Activated naive CD4-positive, alpha-beta T cell treated with anti-CD3 and anti-CD28 coated beads, Interleukin-2, amount 50 U/mL, for 72 hours (primary cell): ENCODE results near the gene ARHGAP33. TPM values are rescaled to one million over a fixed set of nuclear protein-coding genes. Genes with fewer than 3 reads are reported as not detected.

Source experiments
- ATAC-seq, 2 donors: fragments of 150-1000 bp; cut with Tn5 transposase; 2 replicates each; pipeline ENCODE4 v1.10.0; 2021; ENCODE audit warnings: mild to moderate bottlenecking in 2 of 2, moderate library complexity in 2 of 2
- DNase-seq, 2 donors: peaks; one replicate each; pipeline ENCODE4 v3.0.0; 2021 to 2022; ENCODE audit warnings: low spot score in 2 of 2
- H3K27ac Mint-ChIP-seq, 2 donors: one replicate each; pipeline ENCODE4 v1.8.0; 2022; ENCODE audit warnings: mild to moderate bottlenecking in 2 of 2, mixed read lengths in 2 of 2
- H3K36me3 Mint-ChIP-seq, 2 donors: one replicate each; pipeline ENCODE4 v1.8.0; 2022; ENCODE audit warnings: mixed read lengths in 2 of 2
- H3K9me3 Mint-ChIP-seq, 2 donors: one replicate each; pipeline ENCODE4 v1.8.0; 2022; ENCODE audit warnings: mixed read lengths in 2 of 2
- total RNA-seq, 2 donors: library from RNA; stranded (reverse); gene quantifications; one replicate each; pipeline ENCODE4 v1.2.3, GENCODE V29; 2022

The ARHGAP33 gene
- total RNA-seq, 2 donors from 2014 or later = 38.7 to 106 TPM

DNA sequence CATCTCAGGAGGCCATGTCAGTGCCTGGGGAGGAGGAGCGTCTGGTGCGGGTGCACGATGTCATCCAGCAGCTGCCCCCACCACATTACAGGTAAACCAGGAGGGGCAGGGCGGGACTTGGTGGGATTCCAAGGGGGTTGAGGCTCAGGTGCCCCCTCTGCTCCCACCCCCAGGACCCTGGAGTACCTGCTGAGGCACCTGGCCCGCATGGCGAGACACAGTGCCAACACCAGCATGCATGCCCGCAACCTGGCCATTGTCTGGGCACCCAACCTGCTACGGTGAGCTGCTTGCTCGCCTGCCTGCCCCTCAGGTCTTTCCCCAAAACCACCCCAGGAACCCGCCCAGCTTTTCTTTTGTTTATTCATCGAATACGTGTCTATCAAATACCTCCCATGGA, 7.2 kb downstream of the ARHGAP33 start:
- no peak for ATAC-seq
- Mint-ChIP-seq H3K36me3 (no peaks in the 10 kb centered on the region), H3K27ac (no peak overlapping the region), H3K9me3 (no peaks in the 10 kb centered on the region)
- DNase-seq = no peak

- Mint-ChIP-seq H3K9me3 (no peaks in the 10 kb centered on the region), H3K27ac (peak overlapping the region in 1 of 2 donors; percentile 5), H3K36me3 (no peaks in the 10 kb centered on the region)
- ATAC-seq = peak in 1 of 2 donors; percentile 25
- DNase-seq = no peak
Observed at GRCh38 chr19:35783469-35784434, 8.4 kb downstream of the ARHGAP33 start.

DNA sequence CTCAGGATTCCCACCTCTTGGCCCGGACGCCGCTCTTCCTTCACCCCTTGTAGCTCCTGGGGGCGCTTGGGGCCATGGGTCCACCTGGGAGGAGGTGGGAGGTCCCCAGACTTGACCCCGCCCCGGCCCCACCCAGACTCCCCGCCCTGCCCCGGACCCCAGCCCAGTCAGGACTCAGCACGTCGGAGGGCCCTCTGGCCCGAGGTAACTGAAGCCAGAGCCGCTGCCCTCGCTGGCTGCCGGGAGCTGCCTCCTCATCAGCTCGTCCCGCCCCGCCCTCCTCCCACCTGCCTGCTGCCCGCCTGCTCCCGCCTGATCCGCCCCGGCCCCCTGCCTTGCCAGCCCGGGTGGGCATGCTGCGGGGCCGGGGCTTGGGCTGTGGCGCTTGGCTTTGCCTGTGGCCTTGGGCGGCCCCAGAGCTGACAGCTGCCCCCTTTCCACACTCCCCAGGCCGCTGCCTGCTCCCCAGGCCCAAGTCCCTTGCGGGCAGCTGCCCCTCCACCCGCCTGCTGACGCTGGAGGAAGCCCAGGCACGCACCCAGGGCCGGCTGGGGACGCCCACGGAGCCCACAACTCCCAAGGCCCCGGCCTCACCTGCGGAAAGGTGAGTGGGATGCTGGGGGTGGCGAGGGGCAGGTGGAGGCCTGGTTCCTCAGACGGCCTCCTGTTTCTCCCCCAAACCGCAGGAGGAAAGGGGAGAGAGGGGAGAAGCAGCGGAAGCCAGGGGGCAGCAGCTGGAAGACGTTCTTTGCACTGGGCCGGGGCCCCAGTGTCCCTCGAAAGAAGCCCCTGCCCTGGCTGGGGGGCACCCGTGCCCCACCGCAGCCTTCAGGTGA, 9.4 kb downstream of the ARHGAP33 start:
- Mint-ChIP-seq H3K27ac (no peak overlapping the region), H3K36me3 (no peaks in the 10 kb centered on the region), H3K9me3 (no peaks in the 10 kb centered on the region)
- ATAC-seq = no peak
- DNase-seq = no peak

GRCh38 chr19:35785339-35785627, 9.9 kb downstream of the ARHGAP33 start:
- no peaks in the 10 kb centered on the region for H3K9me3 Mint-ChIP-seq
- no peak for ATAC-seq
- no peaks in the 10 kb centered on the region for H3K36me3 Mint-ChIP-seq
- DNase-seq = no peak
- no peak overlapping the region for H3K27ac Mint-ChIP-seq

GRCh38 chr19:35786299-35787160, 11.2 kb downstream of the ARHGAP33 start:
- DNase-seq (no peak), ATAC-seq (no peak)
- H3K27ac Mint-ChIP-seq = no peak overlapping the region
- H3K9me3 Mint-ChIP-seq = no peaks in the 10 kb centered on the region
- no peaks in the 10 kb centered on the region for H3K36me3 Mint-ChIP-seq

DNA sequence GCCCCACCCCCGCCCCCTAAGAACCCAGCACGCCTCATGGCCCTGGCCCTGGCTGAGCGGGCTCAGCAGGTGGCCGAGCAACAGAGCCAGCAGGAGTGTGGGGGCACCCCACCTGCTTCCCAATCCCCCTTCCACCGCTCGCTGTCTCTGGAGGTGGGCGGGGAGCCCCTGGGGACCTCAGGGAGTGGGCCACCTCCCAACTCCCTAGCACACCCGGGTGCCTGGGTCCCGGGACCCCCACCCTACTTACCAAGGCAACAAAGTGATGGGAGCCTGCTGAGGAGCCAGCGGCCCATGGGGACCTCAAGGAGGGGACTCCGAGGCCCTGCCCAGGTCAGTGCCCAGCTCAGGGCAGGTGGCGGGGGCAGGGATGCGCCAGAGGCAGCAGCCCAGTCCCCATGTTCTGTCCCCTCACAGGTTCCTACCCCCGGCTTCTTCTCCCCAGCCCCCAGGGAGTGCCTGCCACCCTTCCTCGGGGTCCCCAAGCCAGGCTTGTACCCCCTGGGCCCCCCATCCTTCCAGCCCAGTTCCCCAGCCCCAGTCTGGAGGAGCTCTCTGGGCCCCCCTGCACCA, 11.9 kb downstream of the ARHGAP33 start:
- Mint-ChIP-seq H3K9me3 (no peaks in the 10 kb centered on the region), H3K36me3 (no peaks in the 10 kb centered on the region), H3K27ac (no peak overlapping the region)
- no peak for DNase-seq
- no peak for ATAC-seq

GRCh38 chr19:35788205-35788960, 13.0 kb downstream of the ARHGAP33 start:
- Mint-ChIP-seq H3K27ac (peak overlapping the region in 1 of 2 donors; percentile 24), H3K36me3 (no peaks in the 10 kb centered on the region), H3K9me3 (no peaks in the 10 kb centered on the region)
- ATAC-seq (no peak), DNase-seq (no peak)

- H3K27ac Mint-ChIP-seq = peak overlapping the region in 1 of 2 donors; percentile 44
- no peaks in the 10 kb centered on the region for H3K9me3 Mint-ChIP-seq
- no peaks in the 10 kb centered on the region for H3K36me3 Mint-ChIP-seq
- DNase-seq (no peak), ATAC-seq (peak in 1 of 2 donors; percentile 19)
Observed at GRCh38 chr19:35789195-35789977, 14.0 kb downstream of the ARHGAP33 start.

- Mint-ChIP-seq H3K36me3 (no peaks in the 10 kb centered on the region), H3K9me3 (no peaks in the 10 kb centered on the region), H3K27ac (peak overlapping the region in 1 of 2 donors; percentile 44)
- ATAC-seq = peak in 1 of 2 donors; percentile 13
- no peak for DNase-seq
Observed at GRCh38 chr19:35789978-35790944, 14.9 kb downstream of the ARHGAP33 start.

DNA sequence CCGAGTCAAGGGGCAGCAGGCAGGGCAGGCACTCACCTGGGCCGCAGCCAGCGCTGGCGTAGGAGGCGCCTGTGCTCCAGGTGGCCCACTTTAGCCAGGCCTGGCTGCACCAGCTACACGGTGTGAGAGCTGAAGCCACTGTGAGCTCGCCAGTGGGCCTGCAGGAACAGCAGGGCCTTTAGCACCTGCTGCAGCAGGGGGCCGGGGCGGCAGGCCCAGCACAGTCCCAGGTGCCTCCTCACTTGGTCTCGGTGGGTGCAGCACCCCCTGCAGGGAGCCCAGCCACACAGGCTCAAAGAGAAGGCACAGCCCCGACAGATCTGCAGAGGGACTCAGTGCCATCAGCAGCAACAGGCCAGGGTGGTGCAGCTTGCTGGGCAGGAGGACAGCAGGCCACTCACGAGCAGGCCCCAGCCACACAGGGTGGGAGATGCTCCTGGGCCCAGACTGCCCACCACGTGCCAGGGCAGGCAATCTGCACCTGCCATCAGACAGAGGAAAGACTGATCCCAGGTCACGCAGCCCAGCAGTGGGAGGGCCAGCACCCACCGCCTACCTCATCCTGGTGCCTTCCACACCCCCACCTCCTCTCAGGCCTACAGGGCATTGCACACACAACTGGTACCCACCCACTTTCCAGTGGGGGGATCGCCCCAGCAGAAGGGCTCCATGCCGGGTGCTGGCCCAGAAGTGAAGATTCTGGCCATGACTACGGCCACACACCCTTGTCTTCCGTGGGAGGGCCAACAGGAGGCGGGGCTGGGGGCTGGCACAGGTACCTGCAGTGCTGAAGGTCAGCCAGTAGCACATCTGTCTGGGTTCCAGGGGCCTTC, 15.8 kb downstream of the ARHGAP33 start:
- Mint-ChIP-seq H3K9me3 (no peaks in the 10 kb centered on the region), H3K27ac (no peak overlapping the region), H3K36me3 (no peaks in the 10 kb centered on the region)
- DNase-seq (no peak), ATAC-seq (peak; percentile 55 to 64)

DNA sequence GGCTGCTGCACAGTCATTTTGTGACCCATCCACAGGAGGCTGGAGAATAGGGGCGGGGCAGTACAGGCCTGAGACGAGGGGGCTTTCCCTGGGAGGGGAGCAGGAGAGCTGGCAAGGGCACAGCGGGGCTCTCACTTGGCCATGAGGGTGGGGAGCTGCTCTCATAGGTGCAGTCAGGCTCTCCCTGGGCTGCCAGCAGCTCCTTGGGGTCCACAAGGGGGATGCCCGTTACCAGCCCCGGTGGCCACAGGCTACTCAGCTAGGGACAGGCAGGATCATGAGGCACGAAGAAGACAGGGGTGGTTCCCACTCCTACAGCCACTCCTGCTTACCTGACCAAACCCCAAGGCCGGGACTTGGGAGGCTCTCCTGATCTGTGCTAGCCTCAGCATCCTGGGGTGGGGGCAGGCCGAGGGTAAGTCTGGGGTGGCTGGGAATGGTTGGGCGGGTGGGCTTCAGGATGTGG, 16.5 kb downstream of the ARHGAP33 start:
- no peak for DNase-seq
- Mint-ChIP-seq H3K27ac (no peak overlapping the region), H3K36me3 (no peaks in the 10 kb centered on the region), H3K9me3 (no peaks in the 10 kb centered on the region)
- ATAC-seq = no peak

GRCh38 chr19:35792312-35792711, 16.9 kb downstream of the ARHGAP33 start:
- Mint-ChIP-seq H3K27ac (no peak overlapping the region), H3K36me3 (no peaks in the 10 kb centered on the region), H3K9me3 (no peaks in the 10 kb centered on the region)
- ATAC-seq = no peak
- DNase-seq = no peak

DNA sequence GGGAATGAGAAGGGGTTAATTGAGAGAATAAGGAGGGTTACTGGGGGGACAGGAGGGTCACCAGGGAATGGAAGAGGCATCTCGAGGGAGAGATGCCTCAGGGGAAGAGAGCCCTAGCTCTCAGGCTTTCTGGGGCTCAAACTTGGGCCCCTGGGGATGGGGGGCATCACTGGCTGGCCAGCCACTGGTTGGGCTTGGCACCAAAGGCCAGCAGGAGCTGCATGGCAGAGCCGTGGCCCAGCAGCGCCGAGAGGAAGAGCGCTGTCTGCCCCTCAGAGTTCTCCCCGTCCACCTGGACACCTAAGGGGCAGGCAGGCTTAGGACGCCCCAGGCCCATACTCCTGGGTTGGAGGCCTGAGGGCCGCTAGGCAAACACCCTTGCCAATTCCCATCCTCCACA, 17.5 kb downstream of the ARHGAP33 start:
- ATAC-seq (no peak), DNase-seq (no peak)
- Mint-ChIP-seq H3K36me3 (no peaks in the 10 kb centered on the region), H3K9me3 (no peaks in the 10 kb centered on the region), H3K27ac (no peak overlapping the region)
